ENCODE results near the gene UNC79. TPM values are rescaled to one million over a fixed set of nuclear protein-coding genes. Genes with fewer than 3 reads are reported as not detected.

The UNC79 gene
- total RNA-seq, 2 donors from 2014 or later = 0.08 to 0.09 TPM

DNA sequence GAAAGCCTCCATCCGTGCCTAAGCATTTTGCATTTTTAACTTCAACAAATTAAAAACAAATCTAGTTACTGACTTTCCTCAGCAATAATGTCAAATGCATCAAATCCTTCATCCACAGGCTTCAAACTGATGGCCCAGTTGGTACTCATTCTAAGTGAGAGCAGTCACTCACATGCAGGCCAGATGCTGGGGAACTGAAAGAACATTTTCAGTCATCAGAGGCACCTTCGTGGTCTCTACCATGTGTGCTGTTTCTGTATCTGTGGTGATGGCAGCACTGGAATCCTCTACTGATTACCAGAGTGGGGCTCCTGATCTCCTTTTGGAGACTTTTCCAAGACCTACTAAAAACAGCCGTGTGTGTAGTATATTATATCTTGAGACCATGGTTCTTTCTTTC is 212.4 kb downstream of the UNC79 start:
- DNase-seq = no peak
- intact Hi-C loops (cut with DNase I, micrococcal nuclease) = no loop called here
- ATAC-seq = no peak

DNA sequence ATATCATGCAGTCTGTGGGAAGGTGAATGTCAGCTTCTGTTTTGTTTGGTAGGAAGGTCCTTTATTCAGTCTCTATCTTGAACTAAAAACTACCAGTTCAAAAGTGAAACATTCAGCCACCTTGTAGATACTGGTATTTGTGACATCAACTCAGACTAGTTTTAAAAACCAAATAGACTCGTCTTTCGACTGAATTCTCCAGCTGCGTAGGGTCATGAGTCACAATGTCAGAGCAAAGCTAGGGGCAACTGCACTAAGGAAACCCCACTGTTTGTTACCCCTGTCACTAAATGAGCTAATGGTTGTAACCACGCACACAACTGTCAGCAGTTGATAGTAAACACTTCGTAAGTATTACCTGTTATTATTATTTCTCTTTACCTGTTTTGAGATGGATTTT is 212.9 kb downstream of the UNC79 start:
- intact Hi-C loops (cut with DNase I, micrococcal nuclease) = no loop called here

DNA sequence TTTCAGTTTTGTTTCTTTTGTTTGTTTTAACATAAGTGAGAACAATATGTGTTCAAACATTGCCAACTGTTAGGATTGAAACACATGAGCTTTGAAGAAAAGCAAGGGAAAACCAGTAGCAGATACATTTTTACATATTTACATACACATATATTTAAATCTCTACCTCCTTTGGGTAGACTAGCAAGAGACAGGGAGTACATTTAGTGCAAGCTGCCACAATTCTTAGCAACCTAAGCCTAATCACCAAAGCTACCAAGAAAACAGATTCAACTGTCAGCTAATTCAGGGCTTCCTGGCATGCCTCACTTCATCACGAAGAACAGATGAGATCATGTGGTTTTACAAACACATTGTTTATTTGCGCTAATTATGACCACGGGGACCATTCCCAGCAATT is 214.5 kb downstream of the UNC79 start:
- intact Hi-C loops (cut with DNase I, micrococcal nuclease) = loop anchor here in 1 of 2 donors (5.0 kb wide), 1 partner anchor 262 kb away; no protein-coding TSS in a partner anchor
- ATAC-seq = no peak

More for the DNA sequence above, 212.9 kb downstream of the UNC79 start:
- ATAC-seq = no peak
- no peak for DNase-seq

DNA sequence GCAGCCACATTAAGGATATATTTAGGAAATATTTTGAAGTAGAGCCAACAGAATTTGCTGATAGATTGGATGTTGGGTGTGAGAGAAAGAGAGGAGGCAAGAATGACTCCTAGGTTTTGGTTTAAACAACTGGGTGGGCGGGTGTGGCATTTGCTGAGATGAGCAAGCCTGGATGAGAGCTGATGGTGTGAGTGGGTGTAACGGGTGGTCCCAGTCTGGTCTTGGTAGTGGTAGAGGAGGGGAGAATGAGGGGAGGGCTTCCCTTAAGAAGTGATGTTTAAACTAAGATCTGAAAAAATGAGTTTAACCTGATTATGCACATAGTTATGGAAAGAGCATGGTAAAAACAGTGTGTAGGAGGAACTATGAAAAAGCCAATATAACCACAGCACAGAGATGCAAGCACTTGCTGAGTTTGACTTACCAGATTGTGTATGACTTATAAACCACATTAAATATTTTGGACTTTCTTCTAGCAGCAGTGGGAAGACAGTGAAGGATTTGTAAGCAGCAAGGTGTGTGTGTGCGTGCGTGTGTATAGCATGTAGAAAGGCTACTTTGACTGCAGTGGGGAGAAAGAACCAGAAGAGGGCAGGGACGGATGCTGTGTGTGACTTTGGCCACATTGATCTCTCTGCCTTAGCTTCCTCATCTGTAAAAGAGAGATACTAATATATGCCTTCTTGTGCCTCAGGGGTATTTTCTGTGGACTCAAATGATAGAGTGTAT is 217.9 kb downstream of the UNC79 start:
- ATAC-seq = no peak
- intact Hi-C loops (cut with DNase I, micrococcal nuclease) = loop anchor here in 1 of 2 donors (5.0 kb wide), 1 partner anchor 259 kb away; no protein-coding TSS in a partner anchor
- DNase-seq = no peak

More for the DNA sequence above, 214.5 kb downstream of the UNC79 start:
- DNase-seq = no peak

DNA sequence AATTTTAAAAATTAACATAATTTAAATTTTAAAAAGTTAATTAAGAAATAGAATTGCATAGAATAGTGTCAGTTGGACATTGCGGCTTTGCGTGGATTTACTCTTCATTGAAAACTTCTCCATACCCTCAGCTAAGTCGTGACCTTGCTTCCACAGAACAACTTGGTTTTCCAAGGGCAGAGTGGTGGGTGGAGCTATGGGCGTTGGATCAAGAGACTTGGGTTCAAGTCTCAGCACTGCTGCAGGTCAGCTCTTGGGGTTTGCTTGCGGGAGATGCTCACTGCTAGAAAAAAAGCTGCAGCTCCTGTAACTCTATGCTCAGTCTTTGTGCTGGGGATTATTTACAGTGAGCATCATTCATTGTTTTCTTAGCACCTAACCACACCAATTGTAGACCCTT is 223.9 kb downstream of the UNC79 start:
- DNase-seq = no peak
- no peak for ATAC-seq
- intact Hi-C loops (cut with DNase I, micrococcal nuclease) = loop anchor here (10.0 kb wide), 2 partner anchors 140 to 240 kb away; no protein-coding TSS in a partner anchor

DNA sequence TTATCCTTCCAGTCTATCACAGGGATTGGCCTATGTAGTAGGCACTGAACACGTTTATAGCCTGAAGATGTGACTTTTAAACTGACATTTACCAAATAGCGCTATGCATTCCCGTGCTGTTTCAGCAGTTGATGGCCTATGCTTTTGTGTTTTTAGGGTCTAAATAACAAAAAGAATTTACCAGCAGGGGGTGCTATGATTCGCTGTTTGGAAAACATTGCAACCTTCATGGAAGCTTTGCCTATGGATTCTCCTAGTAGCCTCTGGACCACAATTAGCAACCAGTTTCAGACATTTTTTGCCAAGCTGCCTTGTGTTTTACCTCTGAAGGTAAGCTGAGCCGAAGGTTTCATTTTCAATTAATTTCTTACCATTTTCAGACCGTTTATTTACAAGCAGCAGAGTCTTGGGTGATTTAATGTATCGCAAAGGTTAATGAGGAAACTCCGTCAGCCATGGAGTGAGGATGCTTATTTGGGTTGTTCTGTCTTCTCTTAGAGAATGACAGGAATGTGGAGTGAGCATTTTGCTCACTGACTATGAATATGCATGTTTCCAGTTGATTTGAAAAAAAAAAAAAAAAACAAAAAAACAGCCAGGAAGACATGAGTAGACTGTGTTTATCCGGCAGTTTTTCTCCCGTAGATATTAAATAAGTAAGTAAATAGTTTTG is 224.5 kb downstream of the UNC79 start:
- intact Hi-C loops (cut with DNase I, micrococcal nuclease) = loop anchor here (5.0 to 10.0 kb wide), 3 partner anchors 140 to 240 kb away; no protein-coding TSS in a partner anchor
- no peak for ATAC-seq
- no peak for DNase-seq

DNA sequence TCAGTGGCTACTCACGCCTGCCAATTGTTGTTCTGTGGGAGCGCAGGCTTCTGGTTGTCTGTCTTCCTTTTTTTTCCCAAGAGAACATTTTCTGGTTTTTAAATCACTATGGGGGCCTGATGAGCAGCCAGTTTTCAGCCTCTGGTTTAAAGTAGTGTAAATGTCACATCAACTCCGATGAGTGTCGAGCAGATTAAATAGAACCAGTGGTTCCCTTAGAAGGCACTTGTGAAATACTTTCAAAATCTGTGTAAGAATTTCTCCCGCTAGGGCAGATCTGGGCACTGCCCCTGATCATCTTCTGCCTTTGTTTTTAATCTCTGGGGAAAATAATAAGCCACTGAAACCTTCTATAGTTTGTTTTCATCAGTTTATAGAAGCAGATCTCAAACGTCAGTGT is 227.1 kb downstream of the UNC79 start:
- DNase-seq = no peak
- intact Hi-C loops (cut with DNase I, micrococcal nuclease) = loop anchor here (5.0 to 10.0 kb wide), 3 partner anchors 137 to 237 kb away; no protein-coding TSS in a partner anchor

DNA sequence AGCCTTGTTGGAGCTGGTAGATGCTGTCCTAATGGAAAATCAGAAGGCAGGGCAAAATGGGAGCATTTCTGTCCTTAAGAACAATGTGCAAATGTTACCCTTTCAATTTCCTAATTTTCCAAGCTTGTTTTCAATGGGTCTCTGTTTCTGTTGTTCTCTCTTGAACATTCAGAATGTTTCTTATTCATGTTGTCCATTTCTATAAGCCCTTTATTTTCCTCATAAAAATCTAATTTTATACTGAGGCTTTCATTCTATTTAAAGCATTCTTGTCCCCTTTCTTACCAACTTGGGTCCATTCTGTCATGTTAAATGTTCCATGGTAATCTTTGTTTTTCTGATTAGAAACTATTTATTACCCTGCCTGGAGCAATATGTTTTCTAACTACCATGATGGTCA is 232.6 kb downstream of the UNC79 start:
- ATAC-seq (no peak), DNase-seq (no peak)
- intact Hi-C loops (cut with DNase I, micrococcal nuclease) = no loop called here

More for the DNA sequence above, 227.1 kb downstream of the UNC79 start:
- no peak for ATAC-seq

DNA sequence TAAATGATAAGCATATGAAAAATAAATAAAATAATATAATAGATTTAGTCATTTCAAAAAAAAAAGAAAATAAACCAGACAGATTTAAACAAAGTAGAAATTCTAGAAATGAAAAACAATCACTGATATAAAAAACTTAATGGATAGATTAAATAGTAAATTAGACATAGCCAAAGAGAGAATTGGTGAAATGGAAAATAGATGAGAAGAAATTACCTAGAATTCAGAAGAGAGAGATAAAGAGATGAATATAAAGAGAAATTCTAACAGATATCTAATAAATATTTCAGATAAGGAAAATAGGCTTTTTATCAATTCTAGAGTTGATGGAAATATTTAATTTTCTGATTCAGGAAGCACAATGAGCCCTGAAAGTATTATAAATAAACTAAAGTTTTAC is 234.4 kb downstream of the UNC79 start:
- intact Hi-C loops (cut with DNase I, micrococcal nuclease) = no loop called here
- no peak for ATAC-seq
- DNase-seq = no peak

DNA sequence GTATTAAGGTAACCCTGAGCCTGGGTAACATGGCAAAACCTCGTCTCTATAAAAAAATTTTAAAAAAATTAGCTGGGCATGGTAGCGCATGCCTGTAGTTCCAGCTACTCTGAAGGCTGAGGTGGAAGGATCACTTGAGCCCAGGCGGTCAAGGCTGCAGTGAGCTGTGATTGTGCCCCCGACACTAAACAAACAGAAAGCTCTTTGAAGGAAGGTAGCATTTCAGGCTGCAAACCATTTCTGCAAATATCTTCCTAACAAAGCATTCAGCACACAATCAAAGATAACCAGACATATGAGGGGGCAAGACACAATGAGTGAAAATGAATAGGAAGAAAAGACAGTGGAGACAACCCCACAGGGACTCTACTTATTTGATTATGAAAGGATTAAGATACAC is 238.9 kb downstream of the UNC79 start:
- ATAC-seq (no peak), DNase-seq (no peak)
- intact Hi-C loops (cut with DNase I, micrococcal nuclease) = no loop called here

DNA sequence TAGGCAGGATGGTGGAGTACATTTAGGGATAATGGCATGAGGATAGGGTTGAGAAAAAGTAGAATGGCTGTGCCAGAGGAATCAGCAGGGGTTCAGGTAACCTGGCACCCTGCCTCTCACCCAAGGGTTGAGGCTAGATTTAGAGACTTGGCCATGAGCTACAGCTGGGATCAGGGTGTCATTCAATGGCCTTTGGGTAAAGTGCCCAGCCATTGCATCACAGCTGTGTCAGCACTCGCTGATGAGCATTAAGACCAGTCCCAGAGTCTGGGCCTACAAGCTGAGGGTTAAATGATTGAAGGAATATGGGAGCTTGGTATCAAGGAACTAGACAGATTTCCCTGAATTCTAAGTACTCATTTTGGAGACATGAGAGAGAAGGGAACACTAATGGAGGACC is 243.6 kb downstream of the UNC79 start:
- DNase-seq = no peak
- intact Hi-C loops (cut with DNase I, micrococcal nuclease) = no loop called here
- ATAC-seq = no peak

DNA sequence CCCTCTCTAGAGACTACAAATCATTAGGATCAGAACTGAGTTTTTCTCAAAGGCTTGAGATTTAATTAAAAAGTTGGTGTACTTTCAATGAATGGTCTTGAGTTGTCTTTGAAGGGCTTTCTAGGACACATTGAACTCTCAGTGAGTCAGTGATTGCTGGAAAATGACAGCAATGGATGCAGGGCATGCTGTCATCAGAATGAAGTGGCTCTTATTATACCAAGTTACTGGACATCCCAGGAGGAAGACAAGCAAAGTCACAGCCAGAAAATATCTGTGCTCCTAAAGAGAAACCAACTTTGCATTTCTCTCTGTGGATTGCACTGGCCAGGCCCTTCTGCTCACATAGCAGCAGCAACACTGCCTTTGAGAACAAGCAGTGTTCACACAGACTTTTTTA is 244.9 kb downstream of the UNC79 start:
- ATAC-seq (no peak), DNase-seq (no peak)
- intact Hi-C loops (cut with DNase I, micrococcal nuclease) = no loop called here

DNA sequence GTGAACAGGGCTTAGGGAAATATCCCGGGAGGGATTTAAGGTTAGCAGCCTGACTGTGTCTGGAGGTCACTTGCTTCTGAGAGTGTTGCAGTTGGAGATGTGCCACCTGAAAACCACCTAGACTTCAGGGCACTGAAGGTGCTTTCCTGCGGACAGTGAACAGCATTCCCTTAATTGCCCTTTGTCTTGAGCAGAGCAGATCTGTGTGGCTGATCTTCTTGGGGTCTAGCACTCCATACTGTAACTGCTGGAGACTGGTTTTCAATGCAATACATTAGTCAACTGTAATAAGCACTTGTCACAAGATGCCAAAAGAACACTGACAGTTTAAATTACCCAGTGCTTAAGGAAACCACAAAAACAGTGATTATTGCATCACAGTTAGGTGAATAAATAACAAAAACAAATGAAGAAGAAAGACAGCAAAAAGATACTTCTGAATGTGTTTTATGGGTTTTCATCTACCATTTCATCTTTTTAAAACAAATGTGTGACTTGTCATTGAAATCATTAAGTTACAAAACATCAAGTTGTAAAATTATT is 245.7 kb downstream of the UNC79 start:
- ATAC-seq = no peak
- intact Hi-C loops (cut with DNase I, micrococcal nuclease) = no loop called here
- no peak for DNase-seq

DNA sequence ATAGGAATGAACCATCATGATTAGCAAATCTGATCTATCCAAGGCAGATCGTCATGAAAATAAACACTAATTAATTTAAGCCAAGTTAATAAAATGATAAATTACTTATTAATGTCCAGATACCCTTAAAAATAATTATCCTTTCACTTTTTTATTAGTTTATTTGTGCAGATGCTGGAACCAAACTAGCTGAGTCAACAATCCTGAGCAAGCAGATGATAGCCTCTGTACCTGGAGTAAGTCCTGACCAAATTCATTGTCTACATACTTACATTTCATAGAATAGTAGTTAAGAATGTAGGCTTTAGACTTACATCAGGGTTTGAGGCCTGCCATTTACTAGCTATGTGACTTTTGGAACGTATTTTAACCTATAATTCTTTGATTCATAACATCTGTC is 251.7 kb downstream of the UNC79 start:
- ATAC-seq = no peak
- intact Hi-C loops (cut with DNase I, micrococcal nuclease) = no loop called here

DNA sequence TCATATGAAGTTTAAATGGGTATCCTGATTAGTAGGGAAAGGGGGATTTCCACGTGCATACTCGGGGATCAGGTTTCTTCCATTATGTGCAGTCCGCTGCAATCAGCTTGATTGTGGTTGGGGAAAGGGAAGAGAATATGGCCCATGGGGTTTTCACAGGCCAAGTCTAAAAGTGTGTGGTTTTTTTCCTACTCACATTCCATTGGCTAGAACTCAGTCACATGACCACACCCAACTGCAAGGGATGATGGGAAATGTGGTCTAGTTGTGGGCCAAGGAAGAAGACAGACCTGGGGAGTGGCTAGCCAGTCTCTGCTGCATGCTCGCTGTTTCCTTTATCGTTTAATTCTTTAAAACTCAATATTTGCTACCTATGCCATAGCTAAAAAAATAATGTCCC is 252.5 kb downstream of the UNC79 start:
- DNase-seq (no peak), ATAC-seq (no peak)
- intact Hi-C loops (cut with DNase I, micrococcal nuclease) = no loop called here

More for the DNA sequence above, 251.7 kb downstream of the UNC79 start:
- DNase-seq = no peak

DNA sequence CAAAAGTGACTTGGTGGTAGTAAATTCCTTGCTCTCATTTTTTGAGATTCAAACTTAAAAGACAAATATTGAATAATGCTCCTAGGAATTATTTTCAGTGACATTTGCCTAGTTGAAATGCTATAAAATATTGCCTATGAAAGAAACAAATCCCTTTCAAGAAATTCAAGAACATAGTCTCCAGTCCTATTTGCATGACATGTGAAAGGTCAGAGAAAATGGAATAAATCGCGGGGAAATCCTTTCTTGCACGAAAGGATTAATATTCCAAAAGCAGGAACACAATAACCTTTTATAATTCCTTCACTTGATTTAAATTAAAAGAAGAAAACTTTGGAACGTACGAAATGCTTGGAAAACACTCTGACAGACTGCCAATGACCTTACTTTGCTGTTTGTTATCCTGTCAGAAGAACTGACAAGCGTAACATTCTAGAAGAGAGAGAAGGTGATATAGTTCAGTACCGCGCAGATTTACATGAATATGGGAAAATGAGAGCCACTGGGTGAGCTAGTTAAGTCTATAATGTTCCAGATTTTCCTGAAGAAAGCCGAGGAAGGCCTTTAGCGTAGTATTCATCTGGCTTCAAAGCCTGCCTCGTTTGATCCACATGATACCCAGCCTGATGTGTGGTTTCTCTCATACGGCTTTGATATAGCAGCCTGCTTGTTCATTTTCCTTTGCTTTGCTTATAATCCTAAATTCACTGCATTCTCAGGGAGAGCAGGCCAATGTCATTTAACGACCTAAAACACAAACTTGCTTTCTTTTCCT is 254.6 kb downstream of the UNC79 start:
- intact Hi-C loops (cut with DNase I, micrococcal nuclease) = no loop called here
- DNase-seq = no peak
- ATAC-seq = no peak

DNA sequence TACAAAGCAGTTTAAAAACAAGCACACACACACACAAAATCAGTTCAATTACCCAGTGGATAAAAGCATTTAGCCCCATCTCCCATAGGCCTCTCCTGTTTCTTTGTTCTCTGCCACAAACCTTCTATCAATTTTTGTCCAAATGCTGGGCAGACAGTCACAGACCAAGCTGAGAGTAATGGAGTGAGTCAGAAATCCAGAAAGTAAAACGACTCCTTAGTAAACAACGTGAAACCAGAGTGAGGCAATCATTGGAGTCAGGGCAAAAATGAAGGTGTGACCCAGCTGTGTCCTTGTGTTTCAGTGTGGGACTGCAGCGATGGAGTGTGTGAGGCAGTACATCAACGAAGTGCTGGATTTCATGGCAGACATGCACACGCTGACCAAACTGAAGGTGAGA is 255.5 kb downstream of the UNC79 start:
- no peak for DNase-seq
- ATAC-seq = no peak
- intact Hi-C loops (cut with DNase I, micrococcal nuclease) = no loop called here

DNA sequence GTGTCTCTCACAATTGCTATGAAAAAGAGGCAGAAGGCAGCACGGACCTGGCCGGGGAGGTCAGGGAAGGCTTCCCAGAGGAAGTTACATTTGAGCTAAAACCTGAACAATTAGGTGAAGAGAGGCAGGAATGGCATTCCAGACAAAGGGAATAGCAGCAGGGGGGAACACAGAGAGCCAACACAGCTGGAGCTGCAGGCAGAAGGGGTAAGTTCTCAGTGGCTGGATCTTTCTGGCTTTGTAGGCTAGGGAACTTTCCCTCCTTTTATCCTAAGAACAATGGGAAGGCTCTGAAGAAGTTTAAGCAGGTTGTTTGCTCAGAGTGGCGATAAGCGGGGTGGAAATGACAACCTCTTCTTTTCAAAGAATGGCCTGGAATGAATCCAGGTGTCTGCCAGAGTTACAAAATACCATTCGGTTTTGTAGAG is 257.5 kb downstream of the UNC79 start:
- ATAC-seq (no peak), DNase-seq (no peak)
- intact Hi-C loops (cut with DNase I, micrococcal nuclease) = no loop called here

DNA sequence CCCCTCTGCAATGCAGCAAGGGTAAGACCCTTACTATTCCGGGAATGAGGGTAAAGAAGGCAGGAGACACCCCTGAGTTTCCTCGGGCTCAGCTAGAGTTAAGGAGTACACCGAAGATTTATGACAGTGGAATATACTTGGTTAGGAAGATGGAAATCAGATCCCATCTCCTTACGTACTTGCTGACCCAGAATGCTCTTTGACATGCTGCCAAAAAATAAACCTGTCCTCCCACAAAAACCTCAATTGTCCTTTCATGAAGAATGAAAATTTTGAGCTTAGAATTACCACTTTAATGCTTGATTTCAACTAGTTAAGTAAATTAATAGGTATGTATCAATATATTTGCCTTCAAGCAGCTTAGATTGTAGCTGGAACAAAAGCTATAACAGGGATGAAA is 258.1 kb downstream of the UNC79 start:
- no peak for DNase-seq
- intact Hi-C loops (cut with DNase I, micrococcal nuclease) = no loop called here
- no peak for ATAC-seq

Measured in left colon (tissue), 2 donors.